Progenitor cell of endocrine pancreas (in vitro differentiated cells): Measurements from ENCODE around the gene PHF13. TPM values are rescaled to one million over a fixed set of nuclear protein-coding genes. Genes with fewer than 3 reads are reported as not detected.

Source experiments
- DNase-seq: peaks from one replicate; pipeline ENCODE4 v3.0.0; 2021; ENCODE audit warnings: low spot score; ENCODE audit not compliant: unreplicated experiment
- H3K27ac Mint-ChIP-seq: 2 replicates; pipeline ENCODE4 v1.8.0; 2021; ENCODE audit warnings: mild to moderate bottlenecking, moderate library complexity, mixed read lengths
- H3K27me3 Mint-ChIP-seq: 2 replicates; pipeline ENCODE4 v1.8.0; 2021; ENCODE audit warnings: mixed read lengths
- H3K36me3 Mint-ChIP-seq: 2 replicates; pipeline ENCODE4 v1.8.0; 2022; ENCODE audit warnings: mixed read lengths; ENCODE audit not compliant: insufficient read depth
- H3K4me1 Mint-ChIP-seq: 2 replicates; pipeline ENCODE4 v1.8.0; 2021; ENCODE audit warnings: low read depth, mixed read lengths
- H3K4me3 Mint-ChIP-seq: 2 replicates; pipeline ENCODE4 v1.8.0; 2021; ENCODE audit warnings: low read depth, mild to moderate bottlenecking, moderate library complexity, mixed read lengths
- H3K9me3 Mint-ChIP-seq: 2 replicates; pipeline ENCODE4 v1.8.0; 2021; ENCODE audit warnings: low read depth, mixed read lengths
- CTCF ChIP-seq: fragments of 200-600 bp; sonication (generic); IDR thresholded peaks from one replicate; pipeline ENCODE4 v1.5.0; 2021; ENCODE audit warnings: antibody characterized with exemption, mild to moderate bottlenecking; ENCODE audit not compliant: unreplicated experiment
- total RNA-seq: library from RNA; stranded (reverse); gene quantifications from 2 replicates; pipeline ENCODE4 v1.2.1, GENCODE V29; 2021

PHF13 gene
- total RNA-seq, 1 donor from 2014 or later = 29.1 TPM

DNA sequence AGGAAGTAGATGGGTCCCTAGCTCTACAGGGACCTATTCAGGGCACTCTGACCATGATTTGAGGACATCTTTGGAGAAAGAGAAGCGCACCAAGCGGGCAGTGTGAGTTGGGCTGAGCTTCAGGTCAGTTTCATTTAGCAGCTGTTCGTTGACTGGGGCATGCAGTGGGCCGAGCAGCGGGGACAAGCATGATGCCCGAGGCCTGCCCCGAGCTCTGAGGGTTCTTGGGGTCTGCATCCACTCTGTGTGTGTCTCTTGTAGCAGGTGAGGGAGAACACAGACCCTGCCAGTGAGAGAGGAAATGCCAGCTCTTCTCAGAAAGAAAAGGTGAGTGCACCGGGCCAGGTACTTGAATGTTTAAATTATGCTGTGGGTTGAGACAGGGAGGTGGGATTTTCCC, 16.5 kb downstream of the PHF13 start:
- Mint-ChIP-seq H3K4me1 (peaks cover 8% of the 10 kb centered on the region), H3K27ac (peak overlapping the region; percentile 69), H3K9me3 (no peaks in the 10 kb centered on the region), H3K36me3 (peaks cover 13% of the 10 kb centered on the region), H3K4me3 (no peak overlapping the region), H3K27me3 (no peaks in the 10 kb centered on the region)
- no peak for TF ChIP-seq CTCF
- no peak for DNase-seq

- H3K36me3 Mint-ChIP-seq = peaks cover 16% of the 10 kb centered on the region
- no peak for TF ChIP-seq CTCF
Measured at GRCh38 chr1:6631058-6631457, 17.5 kb downstream of the PHF13 start.

DNA sequence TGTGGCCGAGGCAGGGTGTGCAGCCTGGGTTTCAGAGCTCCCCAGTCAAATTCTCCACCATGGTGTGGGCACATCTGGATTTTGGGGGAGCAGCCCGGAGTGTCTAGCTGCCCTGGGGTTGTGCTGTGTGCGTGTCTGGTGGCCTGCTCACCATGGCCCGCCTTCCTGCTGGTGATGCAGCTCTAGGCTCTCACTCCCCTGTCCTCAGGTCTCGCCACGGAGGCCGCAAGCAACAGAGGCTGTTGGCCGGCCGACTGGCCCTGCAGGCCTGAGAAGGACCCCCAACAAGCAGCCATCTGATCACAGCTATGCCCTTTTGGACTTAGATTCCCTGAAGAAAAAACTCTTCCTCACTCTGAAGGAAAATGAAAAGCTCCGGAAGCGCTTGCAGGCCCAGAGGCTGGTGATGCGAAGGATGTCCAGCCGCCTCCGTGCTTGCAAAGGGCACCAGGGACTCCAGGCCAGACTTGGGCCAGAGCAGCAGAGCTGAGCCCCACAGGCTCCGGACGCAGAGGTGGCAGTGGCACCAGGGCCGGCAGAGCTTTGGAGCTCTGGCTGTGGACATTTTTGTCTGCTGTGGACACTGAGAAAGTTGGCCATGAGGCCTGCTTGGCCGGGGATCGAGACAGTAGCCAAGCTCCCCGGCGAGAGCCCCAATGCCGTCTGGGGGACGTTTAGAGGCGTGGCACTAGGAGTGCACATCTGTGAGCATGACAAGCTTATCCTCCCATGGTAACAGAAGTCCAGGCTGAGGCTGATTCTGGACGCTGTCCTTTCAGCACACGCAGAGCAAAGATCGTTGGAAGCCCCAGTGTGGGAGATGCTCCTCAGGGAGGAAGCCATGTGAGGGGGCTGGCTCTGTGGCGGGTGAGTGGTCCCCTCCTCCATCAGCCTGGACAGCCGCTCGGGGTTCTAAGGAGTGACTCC, 19.3 kb downstream of the PHF13 start:
- peaks cover 17% of the 10 kb centered on the region for H3K36me3 Mint-ChIP-seq
- no peak for DNase-seq
- no peaks in the 10 kb centered on the region for H3K9me3 Mint-ChIP-seq
- no peak overlapping the region for H3K27ac Mint-ChIP-seq
- H3K4me1 Mint-ChIP-seq = no peaks in the 10 kb centered on the region
- no peaks in the 10 kb centered on the region for H3K27me3 Mint-ChIP-seq
- no peak overlapping the region for H3K4me3 Mint-ChIP-seq
- TF ChIP-seq CTCF = no peak

More at GRCh38 chr1:6631058-6631457, 17.5 kb downstream of the PHF13 start:
- peaks cover 5% of the 10 kb centered on the region for H3K4me1 Mint-ChIP-seq
- no peak overlapping the region for H3K27ac Mint-ChIP-seq
- no peaks in the 10 kb centered on the region for H3K9me3 Mint-ChIP-seq
- H3K27me3 Mint-ChIP-seq = no peaks in the 10 kb centered on the region
- DNase-seq = no peak
- no peak overlapping the region for H3K4me3 Mint-ChIP-seq

GRCh38 chr1:6634371-6635052, 21.0 kb downstream of the PHF13 start:
- TF ChIP-seq CTCF = peak; percentile 59
- Mint-ChIP-seq H3K36me3 (peaks cover 16% of the 10 kb centered on the region), H3K9me3 (no peaks in the 10 kb centered on the region)

DNA sequence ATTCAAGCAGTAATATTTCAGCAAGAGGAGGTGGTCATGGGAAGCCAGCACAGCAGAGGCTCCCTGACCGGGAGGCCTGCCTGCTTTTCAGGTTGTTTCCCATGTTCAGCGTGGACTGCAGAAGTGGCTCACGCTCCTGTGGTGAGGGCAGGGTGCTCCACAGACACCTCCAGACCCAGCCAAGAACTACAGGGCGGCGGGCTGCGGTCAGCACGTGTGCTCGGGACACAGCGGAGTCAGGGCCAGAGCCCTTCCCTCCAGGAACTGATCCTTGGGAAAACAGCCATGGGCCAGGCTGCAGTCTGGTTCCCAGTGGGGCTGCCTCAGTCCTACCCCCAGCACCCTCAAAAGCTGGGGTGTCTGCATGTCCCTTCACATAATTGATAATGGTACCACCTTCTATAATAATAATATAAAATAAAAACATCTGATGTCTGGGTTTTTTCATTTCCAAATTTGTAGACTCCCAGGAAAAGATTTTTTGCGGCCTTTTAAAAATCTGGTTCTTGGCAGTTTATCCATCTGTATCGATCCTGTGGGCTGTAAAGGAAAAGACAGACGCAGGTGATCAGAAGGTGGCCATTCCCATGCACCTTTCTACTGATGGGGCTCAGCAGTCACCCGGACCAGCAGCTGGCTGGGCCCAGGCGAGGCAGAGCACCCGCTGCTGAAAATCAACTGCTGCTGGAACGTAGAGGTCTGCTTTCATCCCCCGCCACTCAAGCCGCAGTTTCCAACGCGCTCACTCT, 21.8 kb downstream of the PHF13 start:
- H3K4me1 Mint-ChIP-seq = no peaks in the 10 kb centered on the region
- H3K9me3 Mint-ChIP-seq = no peaks in the 10 kb centered on the region
- no peak for DNase-seq
- no peak overlapping the region for H3K27ac Mint-ChIP-seq
- no peak for TF ChIP-seq CTCF
- no peaks in the 10 kb centered on the region for H3K27me3 Mint-ChIP-seq
- H3K36me3 Mint-ChIP-seq = peaks cover 19% of the 10 kb centered on the region
- no peak overlapping the region for H3K4me3 Mint-ChIP-seq

More at GRCh38 chr1:6634371-6635052, 21.0 kb downstream of the PHF13 start:
- Mint-ChIP-seq H3K4me3 (no peak overlapping the region), H3K4me1 (no peaks in the 10 kb centered on the region), H3K27me3 (no peaks in the 10 kb centered on the region), H3K27ac (no peak overlapping the region)
- DNase-seq = peak; percentile 24
